GM12872 (cell line): ENCODE results near the gene PARD3B.

Experiments
- CTCF ChIP-seq: IDR thresholded peaks from 3 replicates; pipeline ENCODE4 v1.5.1; 2011; ENCODE audit warnings: low read depth, mild to moderate bottlenecking, low read length, moderate library complexity; ENCODE audit not compliant: insufficient read depth

PARD3B gene

DNA sequence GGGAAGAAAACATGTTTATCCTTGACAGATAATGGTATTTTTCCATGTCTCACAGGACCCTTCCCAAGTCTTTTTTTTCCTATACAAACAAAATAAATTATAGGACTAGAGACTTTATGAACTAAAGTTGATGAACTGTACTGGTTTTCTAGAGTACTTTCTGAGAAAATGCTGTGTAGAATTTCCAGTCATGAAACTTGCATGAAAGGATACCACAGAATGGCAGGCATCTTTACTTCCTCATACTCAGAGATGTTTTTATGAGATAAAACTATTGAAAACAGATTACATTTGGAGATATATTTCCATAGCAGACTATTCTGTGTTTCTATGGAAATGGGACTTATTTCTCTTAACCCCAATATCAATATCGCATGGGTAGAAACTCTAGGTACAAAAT lies 403.5 kb downstream of the PARD3B start:
- no peak for TF ChIP-seq CTCF

- TF ChIP-seq CTCF: no peak
These were observed 405.5 kb downstream of the PARD3B start for GRCh38 chr2:204950695-204951346.

DNA sequence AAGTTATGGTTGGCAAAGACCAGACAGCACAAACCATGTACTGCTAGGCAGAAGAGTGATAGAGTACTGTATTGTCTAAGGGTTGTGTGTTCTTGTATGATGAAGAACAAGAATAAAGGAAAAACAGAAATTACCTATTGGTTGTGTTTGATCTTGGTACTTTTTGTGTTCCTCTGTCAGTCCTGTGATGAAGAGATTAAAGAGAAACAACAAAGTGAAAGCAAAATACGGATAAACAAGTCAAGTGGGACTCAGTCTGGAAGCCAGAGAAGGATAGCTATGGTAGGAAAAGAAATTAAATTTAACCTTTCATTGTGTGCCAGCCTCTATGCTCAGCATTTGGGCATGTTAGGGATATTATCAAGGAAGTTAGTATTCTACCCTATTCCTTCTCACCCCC lies 413.1 kb downstream of the PARD3B start:
- TF ChIP-seq CTCF: no peak

GRCh38 chr2:204964414-204964813 lies 419.1 kb downstream of the PARD3B start:
- TF ChIP-seq CTCF: no peak

- no peak for TF ChIP-seq CTCF
These were observed 421.0 kb downstream of the PARD3B start for GRCh38 chr2:204966245-204966644.

DNA sequence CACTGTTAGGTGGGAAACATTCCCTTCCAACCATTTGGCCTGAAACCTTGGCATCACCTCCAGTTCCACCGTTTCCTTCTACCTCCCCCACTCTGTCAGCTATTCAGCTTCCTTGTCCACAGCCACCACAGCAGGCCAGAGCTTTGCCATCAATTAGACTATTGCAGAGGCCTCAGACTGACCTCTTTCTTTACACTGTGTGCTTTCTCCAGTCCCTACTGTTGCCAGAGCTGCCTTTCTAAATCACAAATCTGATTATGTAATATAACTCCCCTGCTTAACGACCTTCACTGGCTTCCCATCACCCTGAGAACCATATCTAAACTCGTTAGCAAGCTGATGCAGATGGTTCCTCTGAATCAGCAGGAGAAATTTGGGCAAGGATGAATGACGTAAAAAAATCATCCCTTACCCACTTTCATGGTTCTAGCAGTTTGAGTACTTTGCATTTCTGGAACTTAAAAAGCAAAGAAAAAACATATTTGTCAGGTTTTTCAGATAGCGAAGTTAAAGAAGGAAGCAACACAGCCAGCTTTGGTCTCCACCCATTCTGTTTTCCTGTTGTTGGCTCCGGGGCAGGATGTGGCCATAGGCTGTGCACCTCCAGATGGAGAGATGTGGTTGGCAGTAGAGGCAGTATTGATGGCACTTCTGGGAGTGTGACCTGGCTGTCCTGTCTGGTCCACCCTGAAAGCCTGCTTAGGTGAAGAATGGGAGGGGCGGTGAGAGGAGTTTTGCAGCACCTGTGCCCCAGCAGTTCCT lies 422.1 kb downstream of the PARD3B start:
- TF ChIP-seq CTCF: no peak

GRCh38 chr2:204971206-204971907 lies 426.1 kb downstream of the PARD3B start:
- no peak for TF ChIP-seq CTCF
